NCI-H1092 (cell line): ENCODE results near the gene C6orf132.

ENCODE experiments used
- DNase-seq: peaks from one replicate; lab custom pipeline; 2025; lab: John Stamatoyannopoulos, UW

C6orf132 gene

DNA sequence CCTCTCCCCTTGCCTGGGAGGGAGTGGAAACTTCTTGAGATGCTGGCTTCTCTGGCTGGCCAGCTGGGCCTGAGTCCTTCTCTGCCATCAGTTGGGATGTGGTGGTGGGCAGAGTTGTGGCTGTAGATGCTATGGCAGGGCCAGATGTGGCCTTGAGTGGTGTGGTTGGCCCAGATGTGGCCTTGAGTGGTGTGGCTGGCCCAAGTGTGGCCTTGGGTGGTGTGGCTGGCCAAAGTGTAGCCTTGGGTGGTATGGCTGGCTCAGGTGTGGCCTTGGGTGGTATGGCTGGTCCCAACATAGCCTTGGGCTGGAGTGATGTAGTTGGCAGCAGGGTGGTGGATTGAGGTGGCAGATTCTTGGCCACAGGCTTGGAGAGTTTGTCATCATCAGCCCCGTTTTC, 36.7 kb downstream of the C6orf132 start:
- DNase-seq = no peak

DNA sequence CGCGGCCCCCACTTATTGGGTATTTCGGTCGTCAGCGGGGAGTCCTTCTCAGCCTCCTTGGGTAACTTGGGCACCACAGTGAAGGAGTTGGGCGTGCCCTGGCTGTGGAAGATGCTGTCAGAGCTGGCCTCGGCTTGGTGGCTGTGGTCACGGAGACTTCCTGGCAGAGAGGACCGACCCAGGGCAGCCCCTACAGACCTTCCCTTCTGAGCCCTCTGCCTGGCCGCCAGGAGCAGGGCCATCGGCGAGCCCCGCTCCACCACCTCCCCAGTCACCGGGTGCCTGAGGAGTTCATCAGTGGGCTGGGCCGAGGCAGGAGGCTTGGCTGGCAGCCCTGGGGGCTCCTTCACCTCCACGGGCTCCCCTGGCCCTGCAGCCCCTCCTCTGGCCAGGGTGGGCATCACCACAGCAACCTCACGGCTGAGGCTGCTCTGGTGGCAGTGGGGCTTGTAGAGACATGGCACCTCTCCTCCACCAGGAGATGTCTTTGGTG, 37.2 kb downstream of the C6orf132 start:
- no peak for DNase-seq

- no peak for DNase-seq
Observed at GRCh38 chr6:42104804-42105125, 37.7 kb downstream of the C6orf132 start.

DNA sequence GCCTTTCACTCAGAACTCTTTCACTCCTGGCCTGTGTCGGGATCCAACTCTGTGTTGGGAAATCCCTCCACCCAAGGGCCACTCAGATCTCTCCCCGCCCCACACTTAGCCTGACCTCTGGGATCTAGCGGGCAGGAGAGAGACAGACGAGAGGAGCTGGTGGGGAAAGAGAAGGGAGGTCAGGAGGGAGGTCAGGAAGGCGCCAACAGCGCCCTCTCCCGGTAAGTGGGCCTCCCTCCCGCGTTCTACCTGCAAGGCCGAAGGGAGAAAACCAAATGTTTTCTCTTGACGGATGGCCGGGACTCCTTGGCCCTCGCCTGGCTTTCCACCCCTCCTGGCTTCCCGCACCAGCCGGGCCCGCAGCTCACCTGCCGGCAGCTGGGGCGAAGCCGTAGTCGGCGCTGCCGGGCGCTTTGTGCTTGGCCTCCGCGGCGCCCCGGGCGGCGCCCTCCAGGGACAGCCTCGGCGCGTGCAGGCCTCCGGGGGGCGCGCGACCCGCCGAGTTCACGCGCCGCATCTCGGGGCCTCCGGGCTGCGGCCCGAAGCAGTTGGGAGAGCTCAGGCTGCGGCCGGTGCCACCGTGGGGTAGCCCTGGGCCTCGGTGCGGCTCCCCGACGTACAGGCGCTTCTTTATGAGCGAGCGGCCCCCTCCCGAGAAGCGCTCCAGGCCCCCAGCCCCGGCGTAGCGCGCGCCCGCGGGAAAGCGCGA, 38.2 kb downstream of the C6orf132 start:
- no peak for DNase-seq

- DNase-seq = no peak
Observed at GRCh38 chr6:42103753-42104094, 38.7 kb downstream of the C6orf132 start.

GRCh38 chr6:42103216-42103615, 39.2 kb downstream of the C6orf132 start:
- DNase-seq = no peak

DNA sequence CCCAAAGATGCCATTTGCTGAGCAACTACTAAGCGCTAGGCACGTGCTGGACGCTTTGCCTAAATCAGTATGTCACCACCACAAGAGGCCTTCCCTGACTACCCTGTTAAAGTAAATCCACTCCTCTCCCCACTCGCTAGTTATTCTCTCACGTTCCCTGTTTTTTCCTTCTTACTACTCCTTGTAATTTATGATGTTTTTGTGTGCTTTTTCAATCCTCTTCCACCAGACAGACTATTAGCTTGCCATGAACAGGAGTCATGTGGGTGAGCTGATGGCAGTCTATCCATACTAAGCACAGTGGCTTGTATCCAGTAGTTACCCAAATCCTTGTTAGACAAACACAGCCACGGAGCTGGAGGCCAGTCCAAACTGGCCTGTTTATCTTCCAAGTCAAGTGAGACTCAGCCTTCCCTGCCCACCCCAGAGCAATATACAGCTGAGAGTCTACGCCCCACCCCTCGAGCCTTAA, 41.2 kb downstream of the C6orf132 start:
- DNase-seq = no peak

DNA sequence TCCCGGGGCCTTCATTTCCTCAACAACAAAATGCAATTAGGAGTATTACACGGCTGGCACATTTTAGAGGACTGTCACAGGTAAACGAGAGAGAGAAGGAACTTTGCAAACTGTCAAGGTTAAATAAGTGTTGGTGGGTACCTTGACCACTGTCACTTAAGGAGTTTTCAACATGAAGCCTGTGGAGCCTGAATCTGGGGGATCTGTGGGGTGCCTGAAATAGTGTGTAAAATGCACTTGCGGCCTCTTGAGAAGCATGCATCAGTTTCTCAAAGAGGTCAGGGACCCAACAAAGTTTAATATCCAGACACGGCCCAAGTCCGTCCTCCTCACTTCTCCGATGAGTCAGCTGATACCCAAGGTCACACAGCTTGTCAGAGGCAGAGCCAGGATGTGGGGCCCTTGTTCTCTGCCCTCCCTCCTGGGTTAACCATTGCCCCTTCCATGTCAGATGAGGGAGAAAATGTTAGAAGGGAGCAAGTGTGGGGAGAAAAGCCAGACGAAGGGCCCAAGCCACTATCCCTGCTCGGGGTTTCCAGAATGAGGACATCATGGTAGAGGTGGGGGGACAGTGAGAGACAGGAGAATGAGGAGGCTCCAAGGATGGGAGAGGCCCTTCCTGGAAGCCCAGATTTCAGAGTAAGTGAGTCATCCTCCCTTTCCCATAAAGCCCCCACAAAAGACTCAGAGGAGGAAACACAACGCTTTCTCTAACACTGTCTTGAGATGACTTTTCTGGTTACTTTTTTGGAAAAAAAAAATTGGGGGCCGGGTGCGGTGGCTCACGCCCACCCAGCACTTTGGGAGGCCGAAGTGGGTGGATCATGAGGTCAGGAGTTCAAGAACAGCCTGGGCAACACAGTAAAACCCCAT, 42.2 kb downstream of the C6orf132 start:
- DNase-seq = no peak

DNA sequence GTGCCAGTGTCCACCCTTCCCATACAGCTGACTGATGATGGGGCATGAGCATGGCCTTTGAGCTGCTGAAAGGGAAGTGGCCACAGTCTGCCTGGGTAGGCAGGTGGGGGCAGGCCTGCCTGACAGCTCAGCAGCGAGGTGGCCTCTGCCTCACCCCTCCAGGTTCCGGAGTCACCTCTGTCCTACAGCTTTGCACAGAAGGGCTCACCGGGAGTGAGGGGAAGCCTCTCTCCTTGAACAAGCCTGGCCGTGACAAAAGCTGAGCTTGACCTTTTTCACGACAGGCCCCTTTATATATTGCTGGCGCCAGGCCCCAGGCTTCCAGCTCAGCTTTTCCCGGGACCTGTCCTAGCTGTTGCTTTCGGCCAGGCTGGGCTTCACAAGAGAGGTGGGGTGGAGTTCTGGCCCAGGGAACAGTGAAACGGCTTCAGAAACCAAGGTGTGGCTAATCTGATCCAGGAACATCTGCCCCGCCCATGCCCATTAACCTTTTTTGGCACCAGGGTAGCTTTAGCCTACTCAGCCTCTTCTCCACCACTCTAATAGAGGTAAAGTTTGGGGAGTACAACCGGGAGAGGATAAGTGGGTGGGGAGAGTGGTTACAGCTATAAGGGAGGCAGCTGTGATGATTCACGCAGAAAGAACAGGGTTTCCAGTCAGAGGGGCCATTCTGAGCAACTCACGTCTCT, 42.9 kb downstream of the C6orf132 start:
- DNase-seq = no peak

GRCh38 chr6:42095776-42096541, 46.5 kb downstream of the C6orf132 start:
- no peak for DNase-seq

- no peak for DNase-seq
Observed at GRCh38 chr6:42095094-42095493, 47.3 kb downstream of the C6orf132 start.

DNA sequence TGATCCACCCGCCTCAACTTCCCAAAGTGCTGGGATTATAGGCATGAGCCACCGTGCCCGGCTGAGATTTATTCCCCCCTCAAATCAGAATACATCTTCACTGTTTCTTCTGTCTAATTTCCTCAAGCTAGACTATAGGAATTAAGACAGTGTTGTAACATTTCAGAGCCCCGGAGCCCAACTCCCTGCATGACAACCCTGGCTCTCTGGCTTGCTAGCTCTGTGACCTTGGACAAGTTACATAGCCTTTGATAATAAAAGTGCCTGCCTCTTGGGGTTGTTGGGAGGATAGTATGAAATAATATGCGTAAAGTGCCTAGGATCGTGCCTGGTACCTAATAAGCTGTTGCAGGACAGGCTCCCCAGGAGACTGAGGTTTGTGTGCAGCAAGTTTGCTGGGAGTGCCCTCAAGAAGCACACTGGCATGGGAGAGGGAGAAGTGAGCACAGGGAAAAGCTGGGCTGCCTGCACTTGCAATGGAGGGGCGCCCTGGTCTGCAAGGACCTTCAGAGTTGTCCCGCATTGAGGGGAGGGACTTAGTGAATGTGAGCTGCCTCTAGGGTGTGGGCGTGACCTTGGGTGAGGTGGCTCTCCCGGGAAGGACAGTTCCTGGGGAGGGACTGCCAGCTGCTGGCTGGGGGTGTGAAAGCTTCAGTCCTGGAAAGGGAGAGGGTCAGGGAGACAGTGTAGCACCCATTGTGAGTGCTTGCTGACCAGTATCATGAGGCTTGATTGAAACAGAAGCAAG, 48.7 kb downstream of the C6orf132 start:
- no peak for DNase-seq

DNA sequence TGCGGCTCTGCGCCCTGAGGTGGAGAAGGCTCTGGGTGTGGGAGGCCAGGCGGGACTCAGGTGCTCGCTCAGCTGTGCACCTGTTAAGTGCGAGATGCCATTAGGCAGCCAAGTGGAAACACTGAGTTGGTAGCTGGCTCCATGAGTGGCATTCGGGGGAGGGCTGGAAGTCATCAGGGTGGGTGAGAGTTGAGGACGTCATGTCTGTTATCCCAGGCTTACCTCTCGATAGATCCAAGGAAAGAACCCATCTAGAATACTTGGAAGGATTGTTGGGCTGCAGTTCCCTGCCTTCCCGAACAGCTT, 50.7 kb downstream of the C6orf132 start:
- no peak for DNase-seq

GRCh38 chr6:42090819-42091717, 51.4 kb downstream of the C6orf132 start:
- no peak for DNase-seq

GRCh38 chr6:42088101-42088591, 54.3 kb downstream of the C6orf132 start:
- DNase-seq = no peak

DNA sequence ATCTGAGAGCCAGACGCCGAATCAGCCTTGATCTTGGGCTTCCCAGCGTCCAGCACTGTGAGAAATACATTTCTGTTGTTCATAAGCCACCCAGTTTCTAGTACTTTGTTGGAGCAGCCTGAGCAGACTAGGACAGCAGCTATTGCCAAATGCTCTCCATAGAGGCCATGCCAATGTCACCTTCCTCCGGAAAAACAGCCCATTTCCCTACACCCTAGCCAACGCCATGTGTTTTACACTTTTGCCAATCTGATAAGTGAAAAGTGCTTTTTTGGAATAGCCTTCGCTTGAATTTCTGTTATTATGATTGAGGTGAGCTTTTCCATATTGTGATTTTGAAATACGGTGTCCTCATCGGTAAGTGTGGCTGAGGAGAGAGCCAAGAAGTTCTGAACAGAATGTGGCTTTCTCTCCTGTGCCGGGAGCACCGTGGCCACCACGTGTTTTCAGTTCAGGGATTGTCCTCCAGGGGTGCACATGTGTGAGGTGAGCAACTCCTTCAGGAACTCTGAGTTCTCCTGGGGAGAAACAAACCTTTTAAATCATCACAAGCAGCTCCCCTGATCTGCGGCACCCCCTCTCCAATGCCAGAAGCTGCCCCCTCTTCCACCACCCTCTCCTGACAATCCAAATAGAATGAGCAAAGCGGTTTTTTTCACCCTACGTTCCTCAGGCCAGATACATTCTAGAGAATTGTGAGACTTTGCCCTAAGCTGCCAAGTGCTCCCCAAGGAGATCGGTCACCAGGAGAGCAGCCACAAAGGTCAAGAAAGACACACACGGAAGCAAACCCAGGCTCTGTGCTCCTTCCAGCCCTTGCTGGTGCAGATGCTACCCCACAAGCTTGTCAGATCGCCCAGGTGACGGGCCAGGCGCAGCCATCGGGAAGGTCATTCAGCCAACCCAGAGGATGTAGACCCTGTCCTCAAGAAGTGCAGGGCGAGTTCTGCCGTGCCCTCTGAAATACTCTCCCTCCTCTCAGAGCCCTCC, 56.1 kb downstream of the C6orf132 start:
- DNase-seq = no peak

GRCh38 chr6:42084889-42085288, 57.5 kb downstream of the C6orf132 start:
- DNase-seq = no peak

- DNase-seq = no peak
Observed at GRCh38 chr6:42083530-42083929, 58.9 kb downstream of the C6orf132 start.

- no peak for DNase-seq
Observed at GRCh38 chr6:42079941-42080464, 62.4 kb downstream of the C6orf132 start.
